Measurements from ENCODE around the gene NBPF10.
"Not testable (repeated sequence)": the region's sequence is repeated elsewhere in the genome, so short reads cannot be mapped to it uniquely, and the experiment has no call there.

NBPF10 gene, protein sequence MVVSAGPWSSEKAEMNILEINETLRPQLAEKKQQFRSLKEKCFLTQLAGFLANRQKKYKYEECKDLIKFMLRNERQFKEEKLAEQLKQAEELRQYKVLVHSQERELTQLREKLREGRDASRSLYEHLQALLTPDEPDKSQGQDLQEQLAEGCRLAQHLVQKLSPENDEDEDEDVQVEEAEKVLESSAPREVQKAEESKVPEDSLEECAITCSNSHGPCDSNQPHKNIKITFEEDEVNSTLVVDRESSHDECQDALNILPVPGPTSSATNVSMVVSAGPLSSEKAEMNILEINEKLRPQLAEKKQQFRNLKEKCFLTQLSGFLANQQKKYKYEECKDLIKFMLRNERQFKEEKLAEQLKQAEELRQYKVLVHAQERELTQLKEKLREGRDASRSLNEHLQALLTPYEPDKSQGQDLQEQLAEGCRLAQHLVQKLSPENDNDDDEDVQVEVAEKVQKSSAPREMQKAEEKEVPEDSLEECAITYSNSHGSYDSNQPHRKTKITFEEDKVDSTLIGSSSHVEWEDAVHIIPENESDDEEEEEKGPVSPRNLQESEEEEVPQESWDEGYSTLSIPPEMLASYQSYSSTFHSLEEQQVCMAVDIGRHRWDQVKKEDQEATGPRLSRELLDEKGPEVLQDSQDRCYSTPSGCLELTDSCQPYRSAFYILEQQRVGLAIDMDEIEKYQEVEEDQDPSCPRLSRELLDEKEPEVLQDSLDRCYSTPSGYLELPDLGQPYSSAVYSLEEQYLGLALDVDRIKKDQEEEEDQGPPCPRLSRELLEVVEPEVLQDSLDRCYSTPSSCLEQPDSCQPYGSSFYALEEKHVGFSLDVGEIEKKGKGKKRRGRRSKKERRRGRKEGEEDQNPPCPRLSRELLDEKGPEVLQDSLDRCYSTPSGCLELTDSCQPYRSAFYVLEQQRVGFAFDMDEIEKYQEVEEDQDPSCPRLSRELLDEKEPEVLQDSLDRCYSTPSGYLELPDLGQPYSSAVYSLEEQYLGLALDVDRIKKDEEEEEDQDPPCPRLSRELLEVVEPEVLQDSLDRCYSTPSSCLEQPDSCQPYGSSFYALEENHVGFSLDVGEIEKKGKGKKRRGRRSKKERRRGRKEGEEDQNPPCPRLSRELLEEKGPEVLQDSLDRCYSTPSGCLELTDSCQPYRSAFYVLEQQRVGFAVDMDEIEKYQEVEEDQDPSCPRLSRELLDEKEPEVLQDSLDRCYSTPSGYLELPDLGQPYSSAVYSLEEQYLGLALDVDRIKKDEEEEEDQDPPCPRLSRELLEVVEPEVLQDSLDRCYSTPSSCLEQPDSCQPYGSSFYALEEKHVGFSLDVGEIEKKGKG (N-terminal part only)

GRCh38 chr1:146144465-146144864 lies at the start of gene NBPF10:
Gene NBPF10, minus strand, starts transcription at chr1:146144804. Its CDS starts 35 bp downstream, at chr1:146144769.
- not testable (repeated sequence) for DNase-seq (ENCODE audit: low read depth)

DNA sequence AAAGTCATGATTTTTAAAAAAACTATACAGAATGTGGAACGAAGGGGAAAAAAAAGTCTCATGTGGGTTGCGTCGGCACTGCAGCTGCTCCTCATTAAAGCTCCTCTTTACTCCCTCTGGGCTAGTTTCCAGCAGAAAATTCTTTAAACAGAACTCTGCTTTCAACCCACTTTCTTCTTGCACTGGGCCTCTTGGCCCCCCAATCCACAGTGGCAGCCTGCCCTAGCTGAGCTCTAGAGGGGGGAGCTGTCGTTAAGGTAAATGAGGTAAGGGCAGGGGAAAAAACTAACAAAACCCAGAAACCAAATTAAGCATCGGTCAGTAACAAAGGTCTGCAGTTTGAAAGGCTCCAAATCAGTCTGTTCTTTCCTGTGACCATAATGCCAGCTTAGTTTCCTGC lies 29.9 kb upstream of the NBPF10 start:
- DNase-seq (ENCODE audit: low read depth) = not testable (repeated sequence)

DNA sequence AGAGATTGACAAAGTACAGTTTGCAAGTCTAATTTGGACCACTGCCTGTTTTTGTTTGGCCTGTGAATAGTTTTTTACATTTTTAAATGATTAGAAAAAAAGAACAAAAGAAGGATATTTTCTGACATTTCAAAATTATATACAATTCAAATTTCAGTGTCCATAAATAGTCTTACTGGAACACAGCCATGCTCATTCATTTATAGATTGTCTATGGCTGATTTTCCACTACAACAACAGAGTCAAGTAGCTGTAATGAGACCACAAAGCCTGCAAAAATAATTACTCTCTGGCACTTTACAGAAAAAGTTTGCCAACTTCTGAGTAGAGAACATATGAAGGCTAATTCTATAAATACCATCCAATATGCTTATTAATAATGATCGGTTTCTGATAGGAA lies 23.1 kb upstream of the NBPF10 start:
- DNase-seq (ENCODE audit: low read depth) = not testable (repeated sequence)

- DNase-seq (ENCODE audit: low read depth) = not testable (repeated sequence)
Measured at GRCh38 chr1:146167273-146167672, 22.7 kb upstream of the NBPF10 start.

Data from activated gamma-delta T cell treated with anti-CD3 and anti-CD28 coated beads, Interleukin-2, amount 50 U/mL, for 16 hours (primary cell).